GM12878 (cell line): ENCODE data around the gene NDST3. TPM values are rescaled to one million over a fixed set of nuclear protein-coding genes. Genes with fewer than 3 reads are reported as not detected.

Experiments
- ATAC-seq: fragments of 200-7000 bp; cut with Tn5 transposase; 3 replicates; pipeline ENCODE4 v1.9.1; 2020; ENCODE audit warnings: mild to moderate bottlenecking, moderate library complexity
- BruUV-seq: library from RNA; stranded (reverse); fragments of 400-500 nt; replicated peaks from 2 replicates; lab custom pipeline; 2021; lab: Mats Ljungman, UMichigan
- CTCF ChIA-PET: fragments of 300-600 bp; sonication (Branson Sonifier 250); formaldehyde crosslinking; extraction: SDS; loops from one replicate; lab custom pipeline; 2021; ENCODE audit warnings: inconsistent platforms; lab: Yijun Ruan, JAX
- POLR2A ChIA-PET: fragments of 350-600 bp; formaldehyde crosslinking; extraction: SDS; loops from one replicate; lab custom pipeline; 2021; ENCODE audit warnings: inconsistent platforms; lab: Charles Lee
- RAD21 ChIA-PET: fragments of 300-600 bp; sonication (Branson Sonifier 250); formaldehyde crosslinking; loops from one replicate; lab custom pipeline; 2023; ENCODE audit warnings: antibody characterized with exemption; ENCODE audit not compliant: unreplicated experiment; lab: Charles Lee
- SMC1A ChIA-PET: fragments of 300-600 bp; sonication (Branson Sonifier 250); formaldehyde crosslinking; loops from one replicate; lab custom pipeline; 2023; ENCODE audit not compliant: unreplicated experiment, uncharacterized antibody; lab: Charles Lee
- DNase-seq: peaks from one replicate; pipeline ENCODE4 v3.0.0-alpha.2; 2011; ENCODE audit warnings: low read depth, low spot score
- FAIRE-seq: peaks from 3 replicates; lab custom pipeline; 2011; peaks lifted over from hg19 to GRCh38; lab: Jason Lieb, UNC
- H2AFZ ChIP-seq: 2 replicates; pipeline ENCODE4 v1.6.0; 2011; ENCODE audit warnings: low read depth, low read length, control low read depth; ENCODE audit not compliant: control insufficient read depth
- H3K27ac ChIP-seq: 2 replicates; pipeline ENCODE4 v1.5.1; 2011; ENCODE audit warnings: control low read depth; ENCODE audit not compliant: control insufficient read depth, insufficient read depth
- H3K27me3 ChIP-seq, 2 experiments: replicated peaks in 1 of 2; 2 replicates each; pipeline versions ENCODE4 v1.6.0 to v1.6.1; 2011; ENCODE audit warnings: low read length in 1 of 2; ENCODE audit not compliant: control insufficient read depth in 2 of 2, insufficient read depth in 2 of 2
- H3K36me3 ChIP-seq, 2 experiments: 2 replicates each; pipeline ENCODE4 v1.5.1; 2011; ENCODE audit warnings: low read length in 1 of 2; ENCODE audit not compliant: control insufficient read depth in 2 of 2, insufficient read depth in 2 of 2
- H3K4me1 ChIP-seq: 2 replicates; pipeline ENCODE4 v1.6.1; 2011; ENCODE audit warnings: mild to moderate bottlenecking, low read length, moderate library complexity, mixed read lengths; ENCODE audit not compliant: control insufficient read depth, insufficient read depth
- H3K4me2 ChIP-seq: 2 replicates; pipeline ENCODE4 v1.6.0; 2011; ENCODE audit warnings: control low read depth; ENCODE audit not compliant: control insufficient read depth, insufficient read depth
- H3K4me3 ChIP-seq: fragments of 200-600 bp; sonication (generic); 2 replicates; pipeline ENCODE4 v1.5.1; 2016
- H3K79me2 ChIP-seq: 2 replicates; pipeline ENCODE4 v1.6.0; 2011; ENCODE audit warnings: low read length; ENCODE audit not compliant: control insufficient read depth, insufficient read depth
- H3K9ac ChIP-seq: 2 replicates; pipeline ENCODE4 v1.8.0; 2011; ENCODE audit warnings: low read length, control low read depth, mixed read lengths; ENCODE audit not compliant: control insufficient read depth, insufficient read depth
- H3K9me3 ChIP-seq: replicated peaks from 3 replicates; pipeline ENCODE4 v1.5.1; 2011; ENCODE audit warnings: mild to moderate bottlenecking, low read length; ENCODE audit not compliant: control insufficient read depth, insufficient read depth
- H4K20me1 ChIP-seq: 2 replicates; pipeline ENCODE4 v1.6.0; 2011; ENCODE audit not compliant: control insufficient read depth, insufficient read depth
- FOXK2 ChIP-seq: fragments of 450-650 bp; IDR thresholded peaks from 2 replicates; pipeline ENCODE4 v1.6.1; 2017; ENCODE audit warnings: mild to moderate bottlenecking, moderate library complexity
- RAD21 ChIP-seq: IDR thresholded peaks from 2 replicates; pipeline ENCODE4 v1.6.1; 2011; ENCODE audit warnings: mild to moderate bottlenecking, low read depth, low read length, moderate library complexity; ENCODE audit not compliant: insufficient read depth
- SMAD1 ChIP-seq: fragments of 450-650 bp; IDR thresholded peaks from 2 replicates; pipeline ENCODE4 v1.6.1; 2018; ENCODE audit warnings: mild to moderate bottlenecking, low read depth; ENCODE audit not compliant: partially characterized antibody
- TCF3 ChIP-seq: IDR thresholded peaks from 2 replicates; pipeline ENCODE4 v1.6.1; 2012; ENCODE audit warnings: low read depth, mild to moderate bottlenecking, low read length, borderline replicate concordance; ENCODE audit not compliant: insufficient read depth
- WGBS: methylation state at CpG from one replicate; pipeline ENCODE4 v1.1.6; 2016; ENCODE audit warnings: low lambda C conversion rate; ENCODE audit not compliant: insufficient replicate concordance, insufficient coverage; ENCODE audit errors: missing lambda C conversion rate; 5-methylcytosine and 5-hydroxymethylcytosine counted together
- in situ Hi-C: fragments of 300-500 bp; cut with MboI; formaldehyde crosslinking; loops from 9 replicates; pipeline ENCODE4 v1.14.3; 2018; ENCODE audit warnings: mixed read lengths
- intact Hi-C: fragments of 100-400 bp; cut with micrococcal nuclease; formaldehyde crosslinking; loops from one replicate; pipeline ENCODE4 v1.14.2; 2022; ENCODE audit not compliant: unreplicated experiment
- polyA plus RNA-seq, 11 experiments: library from polyadenylated mRNA; depleted of rRNA in 4 of 11; unstranded in 6 of 11; stranded (reverse) in 5 of 11; fragments of >200 nt; fragmentation: Nextera tagmentation in 4 of 11; fragmentation: Illumina TruSeq in 1 of 11; extraction: Ambion mirVana in 4 of 11; extraction: Trizol in 1 of 11; gene quantifications; 1 replicate in 1 of 11; 2 replicates in 10 of 11; pipeline versions ENCODE4 v1.2.1 to v1.2.3, GENCODE V29; 2011 to 2016; ENCODE audit warnings: inconsistent platforms in 2 of 11, missing spikeins in 2 of 11, low read depth in 1 of 11
- total RNA-seq, 4 experiments: library from RNA; depleted of rRNA in 3 of 4; stranded (reverse); fragments of >200 nt in 3 of 4; fragmentation: Illumina TruSeq in 1 of 4; extraction: Trizol in 1 of 4; gene quantifications; 2 replicates each; pipeline versions ENCODE4 v1.2.1 to v1.2.3, GENCODE V29; 2013 to 2021
- TF ChIP-seq, protein P1 (sequence below): fragments of 450-650 bp; formaldehyde crosslinking; IDR thresholded peaks from 2 replicates; pipeline ENCODE4 v1.4.0; 2022; ENCODE audit warnings: mild to moderate bottlenecking, moderate library complexity
- TF ChIP-seq, protein P2 (sequence below), 3 experiments: IDR thresholded peaks in 2 of 3; conservative IDR thresholded peaks in 1 of 3; 2 replicates each; pipeline ENCODE4 v1.5.1; 2011; ENCODE audit warnings: low read depth in 3 of 3, low read length in 3 of 3, mild to moderate bottlenecking in 3 of 3, control low read depth in 2 of 3, moderate library complexity in 2 of 3, inconsistent platforms in 1 of 3, mixed read lengths in 1 of 3; ENCODE audit not compliant: control insufficient read depth in 2 of 3, insufficient read depth in 1 of 3; ENCODE audit errors: extremely low read depth in 1 of 3

NDST3 gene
- total and polyA plus RNA-seq, 10 of the 15 experiments (the other 5 are each of a cell fraction or from before 2014, with no cell fraction given): 0.03 TPM; not detected in 8

- ChIA-PET SMC1A (no interaction called here), POLR2A (no interaction called here), CTCF (no interaction called here), RAD21 (no interaction called here)
- no peaks in the 10 kb centered on the region for H3K4me1 ChIP-seq
- no peaks in the 10 kb centered on the region for H4K20me1 ChIP-seq
- 58% methylated on average over 4 of the region's 4 CpGs for WGBS
- H3K79me2 ChIP-seq: no peaks in the 10 kb centered on the region
- H3K27me3 ChIP-seq: no peaks in the 10 kb centered on the region
- ATAC-seq (no peak), FAIRE-seq (no peak), DNase-seq (no peak)
- TF ChIP-seq FOXK2 (no peak), TCF3 (no peak), RAD21 (no peak), SMAD1 (no peak)
- TF ChIP-seq, protein P1, sequence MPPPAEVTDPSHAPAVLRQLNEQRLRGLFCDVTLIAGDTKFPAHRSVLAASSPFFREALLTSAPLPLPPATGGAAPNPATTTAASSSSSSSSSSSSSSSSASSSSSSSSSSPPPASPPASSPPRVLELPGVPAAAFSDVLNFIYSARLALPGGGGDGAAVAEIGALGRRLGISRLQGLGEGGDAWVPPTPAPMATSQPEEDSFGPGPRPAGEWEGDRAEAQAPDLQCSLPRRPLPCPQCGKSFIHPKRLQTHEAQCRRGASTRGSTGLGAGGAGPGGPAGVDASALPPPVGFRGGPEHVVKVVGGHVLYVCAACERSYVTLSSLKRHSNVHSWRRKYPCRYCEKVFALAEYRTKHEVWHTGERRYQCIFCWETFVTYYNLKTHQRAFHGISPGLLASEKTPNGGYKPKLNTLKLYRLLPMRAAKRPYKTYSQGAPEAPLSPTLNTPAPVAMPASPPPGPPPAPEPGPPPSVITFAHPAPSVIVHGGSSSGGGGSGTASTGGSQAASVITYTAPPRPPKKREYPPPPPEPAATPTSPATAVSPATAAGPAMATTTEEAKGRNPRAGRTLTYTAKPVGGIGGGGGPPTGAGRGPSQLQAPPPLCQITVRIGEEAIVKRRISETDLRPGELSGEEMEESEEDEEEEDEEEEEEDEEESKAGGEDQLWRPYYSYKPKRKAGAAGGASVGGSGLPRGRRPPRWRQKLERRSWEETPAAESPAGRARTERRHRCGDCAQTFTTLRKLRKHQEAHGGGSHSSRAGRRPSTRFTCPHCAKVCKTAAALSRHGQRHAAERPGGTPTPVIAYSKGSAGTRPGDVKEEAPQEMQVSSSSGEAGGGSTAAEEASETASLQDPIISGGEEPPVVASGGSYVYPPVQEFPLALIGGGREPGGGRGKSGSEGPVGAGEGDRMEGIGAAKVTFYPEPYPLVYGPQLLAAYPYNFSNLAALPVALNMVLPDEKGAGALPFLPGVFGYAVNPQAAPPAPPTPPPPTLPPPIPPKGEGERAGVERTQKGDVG (CRISPR knock-in tag): no peak
- TF ChIP-seq, protein P2, sequence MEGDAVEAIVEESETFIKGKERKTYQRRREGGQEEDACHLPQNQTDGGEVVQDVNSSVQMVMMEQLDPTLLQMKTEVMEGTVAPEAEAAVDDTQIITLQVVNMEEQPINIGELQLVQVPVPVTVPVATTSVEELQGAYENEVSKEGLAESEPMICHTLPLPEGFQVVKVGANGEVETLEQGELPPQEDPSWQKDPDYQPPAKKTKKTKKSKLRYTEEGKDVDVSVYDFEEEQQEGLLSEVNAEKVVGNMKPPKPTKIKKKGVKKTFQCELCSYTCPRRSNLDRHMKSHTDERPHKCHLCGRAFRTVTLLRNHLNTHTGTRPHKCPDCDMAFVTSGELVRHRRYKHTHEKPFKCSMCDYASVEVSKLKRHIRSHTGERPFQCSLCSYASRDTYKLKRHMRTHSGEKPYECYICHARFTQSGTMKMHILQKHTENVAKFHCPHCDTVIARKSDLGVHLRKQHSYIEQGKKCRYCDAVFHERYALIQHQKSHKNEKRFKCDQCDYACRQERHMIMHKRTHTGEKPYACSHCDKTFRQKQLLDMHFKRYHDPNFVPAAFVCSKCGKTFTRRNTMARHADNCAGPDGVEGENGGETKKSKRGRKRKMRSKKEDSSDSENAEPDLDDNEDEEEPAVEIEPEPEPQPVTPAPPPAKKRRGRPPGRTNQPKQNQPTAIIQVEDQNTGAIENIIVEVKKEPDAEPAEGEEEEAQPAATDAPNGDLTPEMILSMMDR (IDR thresholded peaks at IDR 0.05 in 2 of 3, conservative IDR thresholded peaks at IDR 0.05 in 1 of 3; ENCODE audit: control insufficient read depth in 2 of 3, extremely low read depth in 1 of 3, insufficient read depth in 1 of 3, low read depth in 3 of 3, low read length in 3 of 3): no peak
- no peaks in the 10 kb centered on the region; the same call in 2 of the 3 replicates for H3K9me3 ChIP-seq
- in situ Hi-C loops: no loop called here
- no peaks in the 10 kb centered on the region for H3K36me3 ChIP-seq
- BruUV-seq: no TSS peak
- H3K27ac ChIP-seq: no peak overlapping the region
- no peak overlapping the region for H2AFZ ChIP-seq
- H3K4me2 ChIP-seq: no peak overlapping the region
- H3K4me3 ChIP-seq: no peak overlapping the region
- H3K9ac ChIP-seq: no peak overlapping the region
- intact Hi-C loops: no loop called here
Measured at GRCh38 chr4:118171381-118171780, 137.1 kb downstream of the NDST3 start.
